ENCODE data around the gene BHLHE40. TPM values are rescaled to one million over a fixed set of nuclear protein-coding genes. Genes with fewer than 3 reads are reported as not detected.

The BHLHE40 gene
- polyA plus RNA-seq, 1 of the 3 experiments (the other 2 are of a cell fraction): 62.2 TPM

- TF ChIP-seq SIN3A (IDR thresholded peaks at IDR 0.05; ENCODE audit: borderline replicate concordance, low read depth, low read length) (no peak), ZBTB33 (IDR thresholded peaks at IDR 0.05; ENCODE audit: borderline replicate concordance, low read depth) (no peak), EZH2phosphoT487 (IDR thresholded peaks at IDR 0.05; ENCODE audit: borderline replicate concordance, low read depth) (no peak), NFIC (IDR thresholded peaks at IDR 0.05; ENCODE audit: borderline replicate concordance) (no peak), USF1 (IDR thresholded peaks at IDR 0.05; ENCODE audit: borderline replicate concordance, low read depth) (no peak), FOXJ3 (CRISPR knock-in tag; IDR thresholded peaks at IDR 0.05) (no peak), NRF1 (IDR thresholded peaks at IDR 0.05; ENCODE audit: low read depth, low read length) (no peak), MEF2A (IDR thresholded peaks at IDR 0.05; ENCODE audit: borderline replicate concordance, low read depth) (no peak), RCOR1 (IDR thresholded peaks at IDR 0.05; ENCODE audit: low read length) (no peak), RFX5 (IDR thresholded peaks at IDR 0.05; ENCODE audit: low read length) (no peak), TAF1 (IDR thresholded peaks at IDR 0.05; ENCODE audit: borderline replicate concordance, low read depth, low read length) (no peak)
- Histone ChIP-seq H3K9me2 (no peaks in the 10 kb centered on the region), H2AFZ (ENCODE audit: low read depth) (no peak overlapping the region), H3K4me2 (no peak overlapping the region), H3K27ac (ENCODE audit: low read depth in 2 of 2, low read length in 1 of 2) (no peak overlapping the region), H3K9ac (no peak overlapping the region), H3K27me3 (ENCODE audit: insufficient read depth) (no peaks in the 10 kb centered on the region), H4K20me1 (ENCODE audit: insufficient read depth) (no peaks in the 10 kb centered on the region), H3F3A (replicated peaks; ENCODE audit: insufficient read depth) (peaks cover 31% of the 10 kb centered on the region), H3K9me3 (no peaks in the 10 kb centered on the region), H3K79me2 (ENCODE audit: insufficient read depth) (peaks cover 6% of the 10 kb centered on the region; the same call in 1 of the 2 replicates), H3K4me3 (ENCODE audit: low read depth in 2 of 2, low read length in 1 of 2) (no peak overlapping the region), H3K36me3 (replicated peaks in 1 of 2; ENCODE audit: control insufficient read depth in 1 of 2, insufficient read depth in 2 of 2, low read length in 1 of 2) (no peaks in the 10 kb centered on the region), H3K4me1 (ENCODE audit: control insufficient read depth in 1 of 2, insufficient read depth in 2 of 2, low read depth in 1 of 2, low read length in 1 of 2) (peaks cover 21 to 29% of the 10 kb centered on the region in 2 experiments)
- POLR2A ChIA-PET: no interaction called here
- CTCF ChIA-PET: no interaction called here
- no peak for DNase-seq
- WGBS (ENCODE audit: low lambda C conversion rate): 91% methylated on average over 3 of the region's 3 CpGs
Measured at GRCh38 chr3:4990069-4990468, 10.8 kb downstream of the BHLHE40 start.

- Histone ChIP-seq H3K27ac (ENCODE audit: low read depth in 2 of 2, low read length in 1 of 2) (no peak overlapping the region; a peak in 1 of 4 replicates), H3K36me3 (replicated peaks in 1 of 2; ENCODE audit: control insufficient read depth in 1 of 2, insufficient read depth in 2 of 2, low read length in 1 of 2) (no peaks in the 10 kb centered on the region), H3K27me3 (ENCODE audit: insufficient read depth) (no peaks in the 10 kb centered on the region), H3K9me3 (no peaks in the 10 kb centered on the region), H2AFZ (ENCODE audit: low read depth) (no peak overlapping the region), H3K4me3 (ENCODE audit: low read depth in 2 of 2, low read length in 1 of 2) (no peak overlapping the region), H3F3A (replicated peaks; ENCODE audit: insufficient read depth) (peaks cover 18% of the 10 kb centered on the region), H4K20me1 (ENCODE audit: insufficient read depth) (no peaks in the 10 kb centered on the region), H3K9me2 (no peaks in the 10 kb centered on the region), H3K4me2 (no peak overlapping the region), H3K79me2 (ENCODE audit: insufficient read depth) (no peaks in the 10 kb centered on the region), H3K9ac (no peak overlapping the region), H3K4me1 (ENCODE audit: control insufficient read depth in 1 of 2, insufficient read depth in 2 of 2, low read depth in 1 of 2, low read length in 1 of 2) (peaks cover 14 to 15% of the 10 kb centered on the region in 2 experiments; a peak in 3 of 4 replicates)
- TF ChIP-seq CTCF (IDR thresholded peaks at IDR 0.05) (no peak), USF1 (IDR thresholded peaks at IDR 0.05; ENCODE audit: borderline replicate concordance, low read depth) (no peak), RAD21 (IDR thresholded peaks at IDR 0.05; ENCODE audit: low read length) (no peak), SIN3A (IDR thresholded peaks at IDR 0.05; ENCODE audit: borderline replicate concordance, low read depth, low read length) (no peak), RCOR1 (IDR thresholded peaks at IDR 0.05; ENCODE audit: low read length) (no peak)
- DNase-seq: no peak
- WGBS (ENCODE audit: low lambda C conversion rate): 84% methylated on average over 6 of the region's 6 CpGs
- POLR2A ChIA-PET: no interaction called here
- CTCF ChIA-PET: interaction anchor here (1.9 kb wide), 1 partner anchor 12 kb away, joined by 7 read pairs; no protein-coding TSS in a partner anchor
Measured at GRCh38 chr3:4992118-4992517, 12.9 kb downstream of the BHLHE40 start.
